ENCODE measurements around the gene PIEZO2.

- TF ChIP-seq, protein P1, sequence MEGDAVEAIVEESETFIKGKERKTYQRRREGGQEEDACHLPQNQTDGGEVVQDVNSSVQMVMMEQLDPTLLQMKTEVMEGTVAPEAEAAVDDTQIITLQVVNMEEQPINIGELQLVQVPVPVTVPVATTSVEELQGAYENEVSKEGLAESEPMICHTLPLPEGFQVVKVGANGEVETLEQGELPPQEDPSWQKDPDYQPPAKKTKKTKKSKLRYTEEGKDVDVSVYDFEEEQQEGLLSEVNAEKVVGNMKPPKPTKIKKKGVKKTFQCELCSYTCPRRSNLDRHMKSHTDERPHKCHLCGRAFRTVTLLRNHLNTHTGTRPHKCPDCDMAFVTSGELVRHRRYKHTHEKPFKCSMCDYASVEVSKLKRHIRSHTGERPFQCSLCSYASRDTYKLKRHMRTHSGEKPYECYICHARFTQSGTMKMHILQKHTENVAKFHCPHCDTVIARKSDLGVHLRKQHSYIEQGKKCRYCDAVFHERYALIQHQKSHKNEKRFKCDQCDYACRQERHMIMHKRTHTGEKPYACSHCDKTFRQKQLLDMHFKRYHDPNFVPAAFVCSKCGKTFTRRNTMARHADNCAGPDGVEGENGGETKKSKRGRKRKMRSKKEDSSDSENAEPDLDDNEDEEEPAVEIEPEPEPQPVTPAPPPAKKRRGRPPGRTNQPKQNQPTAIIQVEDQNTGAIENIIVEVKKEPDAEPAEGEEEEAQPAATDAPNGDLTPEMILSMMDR (IDR thresholded peaks at IDR 0.05) = no peak
- TF ChIP-seq ZFX (IDR thresholded peaks at IDR 0.05; ENCODE audit: borderline replicate concordance) = no peak
These were observed 236.4 kb downstream of the PIEZO2 start for GRCh38 chr18:10912790-10913545.
